Glomerular endothelial cell (primary cell): ENCODE data around the gene ADAM12. TPM values are rescaled to one million over a fixed set of nuclear protein-coding genes. Genes with fewer than 3 reads are reported as not detected.
"Not testable (repeated sequence)": the region's sequence is repeated elsewhere in the genome, so short reads cannot be mapped to it uniquely, and the experiment has no call there.

Experiments used
- DNase-seq: peaks from one replicate; pipeline ENCODE4 v3.0.0-alpha.2; 2011; ENCODE audit warnings: low read depth, low spot score; ENCODE audit errors: extremely low read depth
- total RNA-seq: library from RNA; depleted of rRNA; stranded (reverse); fragments of >200 nt; gene quantifications from 2 replicates; pipeline ENCODE4 v1.2.3, GENCODE V29; 2015

The ADAM12 gene
- total RNA-seq, 1 donor from 2014 or later, result 15.4 TPM

DNA sequence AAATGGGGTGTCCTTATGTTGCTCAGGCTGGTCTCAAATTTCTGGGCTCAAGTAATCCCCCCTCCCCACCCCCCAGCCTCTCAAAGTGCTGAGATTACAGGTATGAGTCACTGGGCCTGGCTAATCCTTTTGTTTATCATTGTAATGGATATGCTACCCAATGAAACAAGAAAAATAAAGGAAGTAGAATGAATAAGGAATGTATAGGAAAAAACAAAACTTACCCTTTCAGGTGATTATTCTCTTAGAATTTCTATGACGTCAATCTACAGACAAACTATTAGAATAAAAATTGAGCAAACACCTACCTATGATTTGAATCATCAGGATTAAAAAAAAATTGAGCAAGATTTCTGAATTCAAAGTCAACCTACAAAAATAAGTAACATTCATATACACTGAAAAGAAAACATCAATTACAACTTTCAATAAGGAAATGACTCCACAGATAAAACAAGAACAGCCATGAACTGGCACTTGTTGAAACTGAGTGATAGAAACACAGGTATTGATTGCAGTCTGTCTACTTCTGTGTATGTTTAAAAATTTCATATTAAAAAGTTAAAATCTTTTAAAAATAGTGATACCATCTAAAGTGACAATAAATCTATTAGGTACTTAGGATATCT lies 12.2 kb downstream of the ADAM12 start:
- no peak for DNase-seq

DNA sequence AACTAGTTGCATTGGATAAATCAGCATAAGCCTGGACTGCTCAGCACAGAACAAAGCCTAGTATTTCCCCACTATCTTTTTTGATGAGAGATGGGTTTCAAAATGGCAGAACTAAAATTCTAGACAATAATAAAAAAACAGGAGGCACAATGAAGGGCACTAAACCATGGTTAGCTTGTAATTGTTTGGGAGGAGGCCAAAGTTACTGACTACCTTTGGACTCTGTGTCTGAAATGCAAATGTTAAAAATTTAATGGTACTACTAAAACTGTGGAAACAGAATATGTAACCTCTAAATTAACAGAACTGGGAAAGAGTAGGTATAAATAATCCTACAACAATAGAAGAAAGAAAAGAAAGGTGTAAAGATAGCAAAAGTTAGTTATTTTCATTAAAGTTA lies 13.0 kb downstream of the ADAM12 start:
- DNase-seq, result no peak

DNA sequence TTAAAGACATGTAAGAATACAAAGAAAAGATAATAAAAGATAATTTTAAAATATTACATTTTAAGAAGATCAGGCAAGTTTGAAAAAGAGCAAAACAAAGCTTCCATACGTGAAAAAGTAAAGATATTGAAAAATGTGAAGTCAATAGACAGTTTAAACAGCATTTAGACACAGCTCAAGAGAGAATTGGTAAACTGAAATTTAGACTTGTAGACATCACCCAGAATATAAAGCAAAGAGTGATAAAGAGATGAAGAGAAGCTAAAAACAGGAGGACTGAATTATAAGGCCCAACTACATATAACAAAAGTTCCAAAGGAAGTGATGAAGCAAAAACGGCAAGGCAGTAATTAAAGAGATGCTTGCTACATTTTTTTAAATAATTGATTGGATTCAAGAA lies 13.8 kb downstream of the ADAM12 start:
- no peak for DNase-seq

- no peak for DNase-seq
These were observed 14.3 kb downstream of the ADAM12 start for GRCh38 chr10:126373972-126374371.

- DNase-seq, result no peak
These were observed 15.1 kb downstream of the ADAM12 start for GRCh38 chr10:126373147-126373546.

DNA sequence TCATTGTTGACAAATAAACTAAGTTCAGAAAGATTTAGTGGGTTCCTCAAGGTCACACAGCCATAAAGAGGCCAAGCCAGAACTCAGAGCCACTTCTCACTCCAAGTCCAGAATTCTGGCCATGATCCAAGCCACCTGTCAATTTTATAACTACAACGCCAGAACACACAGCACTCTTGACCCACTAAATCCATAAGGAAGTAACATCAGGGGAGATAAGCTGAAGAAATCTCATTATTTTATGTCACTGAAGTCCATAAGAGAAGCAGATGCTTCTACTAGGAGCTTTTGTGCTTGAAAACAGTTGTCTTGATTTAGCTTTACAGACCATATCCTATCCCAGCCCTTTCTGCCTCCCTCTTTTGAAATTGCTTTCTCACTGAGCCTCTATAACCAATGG lies 15.9 kb downstream of the ADAM12 start:
- DNase-seq, result no peak

GRCh38 chr10:126369125-126369710 lies 19.1 kb downstream of the ADAM12 start:
- no peak for DNase-seq

DNA sequence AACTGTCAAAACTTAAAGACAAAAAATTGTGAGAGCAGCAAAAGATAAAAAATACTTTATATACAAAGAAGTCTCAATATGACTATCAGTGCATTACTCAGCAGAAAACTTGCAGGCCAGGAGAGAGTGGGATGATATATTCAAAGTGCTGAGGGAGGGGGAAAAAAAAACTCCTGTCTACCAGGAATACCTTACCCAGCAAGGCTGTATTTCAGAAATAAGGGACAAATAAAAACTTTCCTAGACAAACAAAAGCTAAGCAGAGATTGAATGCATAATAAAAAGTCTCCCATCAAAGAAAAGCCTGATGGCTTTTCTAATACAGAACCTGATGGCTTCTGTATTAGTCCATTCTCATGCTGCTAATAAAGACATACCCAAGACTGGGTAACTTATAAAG lies 31.1 kb downstream of the ADAM12 start:
- DNase-seq, result no peak

DNA sequence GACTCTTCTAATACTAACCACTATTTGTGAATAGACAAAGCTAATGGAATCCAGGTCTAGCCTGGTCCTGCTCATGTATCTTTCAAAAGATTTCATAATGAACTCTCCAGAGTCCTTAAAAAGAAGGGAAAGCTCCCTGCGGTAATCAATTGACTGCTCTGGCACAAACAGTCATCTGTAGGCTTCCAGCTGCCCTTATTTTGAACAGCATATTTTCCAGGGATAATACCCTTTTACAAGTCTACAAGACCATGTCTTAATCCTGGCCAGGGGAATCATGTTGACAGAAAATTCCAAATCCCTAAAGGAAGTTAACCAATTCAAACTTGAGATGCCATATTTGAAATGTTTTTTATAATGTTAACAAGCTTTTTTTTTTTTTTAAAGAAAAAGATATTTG lies 34.6 kb downstream of the ADAM12 start:
- DNase-seq, result no peak

GRCh38 chr10:126352453-126352852 lies 35.8 kb downstream of the ADAM12 start:
- DNase-seq, result no peak

DNA sequence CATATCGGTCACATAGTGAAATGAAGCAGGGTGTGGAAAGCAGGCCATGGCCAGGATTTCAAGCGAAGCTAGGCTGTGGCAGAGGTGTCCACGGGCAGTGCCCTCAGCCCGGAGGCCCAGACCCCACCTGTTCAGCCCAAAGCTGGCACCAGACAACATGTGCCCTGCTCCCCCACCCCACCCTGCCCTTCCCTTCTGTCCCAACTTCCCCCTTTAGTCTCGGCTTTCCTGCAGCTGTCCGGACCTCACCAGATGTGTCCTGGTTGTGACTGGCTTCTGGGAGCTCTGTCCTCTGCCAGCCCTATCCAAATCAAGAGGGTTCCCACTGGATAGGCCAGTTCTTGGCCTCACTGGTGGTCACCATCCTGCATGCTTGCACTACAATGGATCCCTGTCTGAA lies 37.3 kb downstream of the ADAM12 start:
- DNase-seq, result no peak

- DNase-seq, result no peak
These were observed 37.9 kb downstream of the ADAM12 start for GRCh38 chr10:126350216-126350992.

GRCh38 chr10:126349676-126350075 lies 38.6 kb downstream of the ADAM12 start:
- DNase-seq, result no peak

GRCh38 chr10:126349101-126349500 lies 39.2 kb downstream of the ADAM12 start:
- DNase-seq, result no peak

DNA sequence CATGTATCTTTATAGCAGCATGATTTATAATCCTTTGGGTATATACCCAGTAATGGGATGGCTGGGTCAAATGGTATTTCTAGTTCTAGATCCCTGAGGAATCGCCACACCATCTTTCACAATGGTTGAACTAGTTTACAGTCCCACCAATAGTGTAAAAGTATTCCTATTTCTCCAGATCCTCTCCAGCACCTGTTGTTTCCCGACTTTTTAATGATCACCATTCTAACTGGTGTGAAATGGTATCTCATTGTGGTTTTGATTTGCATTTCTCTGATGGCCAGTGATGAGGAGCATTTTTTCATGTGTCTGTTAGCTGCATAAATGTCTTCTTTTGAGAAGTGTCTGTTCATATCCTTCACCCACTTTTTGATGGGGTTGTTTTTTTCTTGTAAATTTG lies 44.8 kb downstream of the ADAM12 start:
- DNase-seq, result not testable (repeated sequence)

- DNase-seq, result no peak
These were observed 45.6 kb downstream of the ADAM12 start for GRCh38 chr10:126342680-126343079.

DNA sequence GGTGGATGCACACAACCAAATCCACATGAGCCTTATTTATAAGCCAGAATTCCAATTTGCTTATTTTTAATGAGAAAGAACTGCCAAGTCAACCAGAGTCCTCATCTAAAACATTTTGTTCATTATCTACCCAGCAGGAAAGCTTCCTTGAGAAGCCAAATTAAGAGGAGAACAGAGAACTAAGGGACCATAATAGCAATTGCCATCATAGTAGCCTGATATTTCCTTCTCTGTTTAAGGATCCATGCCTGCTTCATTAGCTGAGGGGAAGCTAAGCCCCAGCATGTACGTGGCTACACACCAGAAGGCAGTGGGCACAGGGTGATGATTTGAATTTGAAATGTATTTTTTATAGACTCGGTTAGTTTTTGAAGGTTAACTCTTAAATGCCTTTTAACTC lies 46.8 kb downstream of the ADAM12 start:
- no peak for DNase-seq

DNA sequence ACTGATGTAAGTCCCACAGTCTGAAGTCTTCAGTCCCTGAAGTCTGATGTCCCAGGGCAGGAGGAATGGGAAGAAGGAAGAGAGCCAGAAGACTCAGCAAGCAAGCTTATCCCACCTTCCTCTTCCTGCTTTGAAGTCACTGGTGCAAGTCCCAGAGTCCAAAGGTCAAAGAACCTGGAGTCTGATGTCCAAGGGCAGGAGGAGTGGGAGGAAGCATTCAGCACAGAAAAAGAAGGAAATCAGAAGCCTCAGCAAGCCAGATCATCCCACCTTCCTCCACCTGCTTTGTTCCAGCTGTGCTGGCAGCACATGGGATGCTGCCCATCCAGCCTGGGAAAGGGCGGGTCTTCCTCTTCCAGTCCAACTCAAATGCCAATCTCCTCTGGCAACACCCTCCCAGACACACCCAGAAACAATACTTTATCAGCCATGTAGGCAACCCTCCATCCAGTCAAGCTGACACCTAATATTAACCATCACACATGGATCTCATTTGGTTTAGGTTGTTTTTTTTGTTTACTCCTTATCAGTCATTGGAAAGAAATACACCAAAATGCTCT lies 50.9 kb downstream of the ADAM12 start:
- DNase-seq, result no peak

- DNase-seq, result no peak
These were observed 51.5 kb downstream of the ADAM12 start for GRCh38 chr10:126336801-126337200.

DNA sequence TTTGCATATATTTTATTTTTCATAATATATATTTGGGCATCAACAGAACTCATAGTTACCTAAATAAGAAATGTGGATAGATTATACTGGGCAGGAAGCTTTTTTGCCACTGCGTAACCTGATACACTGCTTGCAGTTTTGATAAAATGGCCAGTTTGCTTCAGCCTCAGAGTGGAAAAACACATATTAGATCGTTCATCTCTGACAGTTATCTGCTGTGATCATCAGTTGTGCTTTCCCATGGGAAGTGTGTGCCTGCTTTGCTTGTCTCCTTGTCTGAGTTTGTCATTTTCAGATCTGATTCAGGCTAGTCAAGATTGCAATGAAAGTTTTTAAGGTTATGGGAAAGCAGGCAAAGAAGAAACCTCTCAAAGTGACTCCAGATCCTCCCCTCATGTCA lies 54.0 kb downstream of the ADAM12 start:
- no peak for DNase-seq

- no peak for DNase-seq
These were observed 55.7 kb downstream of the ADAM12 start for GRCh38 chr10:126332576-126332975.

GRCh38 chr10:126331101-126331500 lies 57.2 kb downstream of the ADAM12 start:
- DNase-seq, result no peak
